Skeletal muscle satellite cell (primary cell): ENCODE measurements around the gene GATAD2A. TPM values are rescaled to one million over a fixed set of nuclear protein-coding genes. Genes with fewer than 3 reads are reported as not detected.

Experiments used
- H3K27me3 ChIP-seq: 2 replicates; pipeline ENCODE4 v1.7.0; 2013; ENCODE audit warnings: low read length; ENCODE audit not compliant: control insufficient read depth, insufficient read depth
- H3K36me3 ChIP-seq: 2 replicates; pipeline ENCODE4 v1.7.0; 2013; ENCODE audit warnings: mild to moderate bottlenecking, control low read depth, low read length; ENCODE audit not compliant: insufficient read depth
- H3K4me1 ChIP-seq: 2 replicates; pipeline ENCODE4 v1.7.0; 2013; ENCODE audit warnings: low read length; ENCODE audit not compliant: control insufficient read depth, insufficient read depth
- H3K4me2 ChIP-seq: 2 replicates; pipeline ENCODE4 v1.7.0; 2013; ENCODE audit warnings: mild to moderate bottlenecking, low read length
- H3K4me3 ChIP-seq: 2 replicates; pipeline ENCODE4 v1.7.0; 2013; ENCODE audit warnings: low read length
- H3K9ac ChIP-seq: 2 replicates; pipeline ENCODE4 v1.7.0; 2013; ENCODE audit warnings: mild to moderate bottlenecking, low read depth, low read length, moderate library complexity
- H3K9me3 ChIP-seq: replicated peaks from 2 replicates; pipeline ENCODE4 v1.7.0; 2013; ENCODE audit warnings: mild to moderate bottlenecking, control low read depth, low read length
- small RNA-seq: library from RNA; depleted of rRNA; stranded (forward); fragments of <200 nt; gene quantifications from one replicate; pipeline ENCODE3, GENCODE V24; 2012

GATAD2A gene

GRCh38 chr19:19553670-19554069 is 148.2 kb downstream of the GATAD2A start:
- H3K4me2 ChIP-seq: no peak overlapping the region
- peaks cover 7% of the 10 kb centered on the region for H3K4me1 ChIP-seq
- H3K36me3 ChIP-seq: no peaks in the 10 kb centered on the region

GRCh38 chr19:19554074-19555023 is 148.9 kb downstream of the GATAD2A start:
- Histone ChIP-seq H3K36me3 (no peaks in the 10 kb centered on the region), H3K4me2 (no peak overlapping the region), H3K4me3 (no peak overlapping the region), H3K9ac (no peak overlapping the region), H3K4me1 (peaks cover 7% of the 10 kb centered on the region), H3K27me3 (peaks cover 12% of the 10 kb centered on the region), H3K9me3 (no peaks in the 10 kb centered on the region)

More at GRCh38 chr19:19553670-19554069, 148.2 kb downstream of the GATAD2A start:
- peaks cover 17% of the 10 kb centered on the region for H3K27me3 ChIP-seq
- no peak overlapping the region for H3K9ac ChIP-seq
- no peaks in the 10 kb centered on the region for H3K9me3 ChIP-seq
- H3K4me3 ChIP-seq: no peak overlapping the region

GRCh38 chr19:19558055-19558454 is 152.6 kb downstream of the GATAD2A start:
- no peak overlapping the region for H3K4me3 ChIP-seq
- no peaks in the 10 kb centered on the region for H3K36me3 ChIP-seq

More at GRCh38 chr19:19558055-19558454, 152.6 kb downstream of the GATAD2A start:
- no peak overlapping the region for H3K4me2 ChIP-seq
- H3K9ac ChIP-seq: no peak overlapping the region
- H3K27me3 ChIP-seq: peaks cover 3% of the 10 kb centered on the region
- no peaks in the 10 kb centered on the region for H3K4me1 ChIP-seq
- no peaks in the 10 kb centered on the region for H3K9me3 ChIP-seq

Small RNA genes lying within 50 kb of the gene (small RNA-seq; reads per million reads assigned to genes)
- not detected for gene MIR640
